NB4 (cell line): ENCODE measurements around the gene KCNC1.

Experiments used
- MYC ChIP-seq: IDR thresholded peaks from 2 replicates; pipeline ENCODE4 v1.6.1; 2011; ENCODE audit warnings: low read depth, low read length
- POLR2A ChIP-seq: IDR thresholded peaks from 2 replicates; pipeline ENCODE4 v1.6.1; 2011; ENCODE audit warnings: mild to moderate bottlenecking; ENCODE audit not compliant: insufficient read length; ENCODE audit errors: extremely low read depth
- TF ChIP-seq, protein P1 (sequence below): IDR thresholded peaks from one replicate; pipeline ENCODE4 v1.5.1; 2012; ENCODE audit warnings: low read depth, low read length
- TF ChIP-seq, protein P2 (sequence below): IDR thresholded peaks from 2 replicates; pipeline ENCODE4 v1.6.1; 2011; ENCODE audit warnings: low read depth, low read length

DNA sequence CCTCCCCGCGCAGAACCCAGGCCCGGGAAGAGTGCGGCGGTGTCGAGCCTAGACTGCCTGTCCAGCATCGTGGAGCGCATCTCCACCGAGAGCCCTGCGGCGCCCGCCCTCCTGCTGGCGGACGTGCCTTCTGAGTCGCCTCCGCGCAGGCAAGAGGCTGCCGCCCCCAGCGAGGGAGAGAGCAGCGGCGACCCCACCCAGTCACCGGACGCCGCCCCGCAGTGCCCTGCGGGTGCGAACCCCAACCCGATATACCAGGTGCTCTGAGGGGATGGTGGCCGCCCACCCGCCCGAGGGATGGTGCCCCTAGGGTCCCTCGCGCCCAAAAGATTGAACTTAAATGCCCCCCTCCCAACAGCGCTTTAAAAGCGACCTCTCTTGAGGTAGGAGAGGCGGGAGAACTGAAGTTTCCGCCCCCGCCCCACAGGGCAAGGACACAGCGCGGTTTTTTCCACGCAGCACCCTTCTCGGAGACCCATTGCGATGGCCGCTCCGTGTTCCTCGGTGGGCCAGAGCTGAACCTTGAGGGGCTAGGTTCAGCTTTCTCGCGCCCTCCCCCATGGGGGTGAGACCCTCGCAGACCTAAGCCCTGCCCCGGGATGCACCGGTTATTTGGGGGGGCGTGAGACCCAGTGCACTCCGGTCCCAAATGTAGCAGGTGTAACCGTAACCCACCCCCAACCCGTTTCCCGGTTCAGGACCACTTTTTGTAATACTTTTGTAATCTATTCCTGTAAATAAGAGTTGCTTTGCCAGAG, 13.2 kb upstream of the KCNC1 start:
- TF ChIP-seq, protein P1, sequence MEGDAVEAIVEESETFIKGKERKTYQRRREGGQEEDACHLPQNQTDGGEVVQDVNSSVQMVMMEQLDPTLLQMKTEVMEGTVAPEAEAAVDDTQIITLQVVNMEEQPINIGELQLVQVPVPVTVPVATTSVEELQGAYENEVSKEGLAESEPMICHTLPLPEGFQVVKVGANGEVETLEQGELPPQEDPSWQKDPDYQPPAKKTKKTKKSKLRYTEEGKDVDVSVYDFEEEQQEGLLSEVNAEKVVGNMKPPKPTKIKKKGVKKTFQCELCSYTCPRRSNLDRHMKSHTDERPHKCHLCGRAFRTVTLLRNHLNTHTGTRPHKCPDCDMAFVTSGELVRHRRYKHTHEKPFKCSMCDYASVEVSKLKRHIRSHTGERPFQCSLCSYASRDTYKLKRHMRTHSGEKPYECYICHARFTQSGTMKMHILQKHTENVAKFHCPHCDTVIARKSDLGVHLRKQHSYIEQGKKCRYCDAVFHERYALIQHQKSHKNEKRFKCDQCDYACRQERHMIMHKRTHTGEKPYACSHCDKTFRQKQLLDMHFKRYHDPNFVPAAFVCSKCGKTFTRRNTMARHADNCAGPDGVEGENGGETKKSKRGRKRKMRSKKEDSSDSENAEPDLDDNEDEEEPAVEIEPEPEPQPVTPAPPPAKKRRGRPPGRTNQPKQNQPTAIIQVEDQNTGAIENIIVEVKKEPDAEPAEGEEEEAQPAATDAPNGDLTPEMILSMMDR, result no peak
- TF ChIP-seq POLR2A (no peak), MYC (no peak)
- TF ChIP-seq, protein P2, sequence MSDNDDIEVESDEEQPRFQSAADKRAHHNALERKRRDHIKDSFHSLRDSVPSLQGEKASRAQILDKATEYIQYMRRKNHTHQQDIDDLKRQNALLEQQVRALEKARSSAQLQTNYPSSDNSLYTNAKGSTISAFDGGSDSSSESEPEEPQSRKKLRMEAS, result no peak
